Heart right ventricle (tissue), 16 donors: ENCODE measurements around the gene TAMALIN. TPM values are rescaled to one million over a fixed set of nuclear protein-coding genes. Genes with fewer than 3 reads are reported as not detected.

Experiments used
- ATAC-seq, 8 donors: fragments of 200-7000 bp; cut with Tn5 transposase; one replicate each; pipeline ENCODE4 v1.9.1; 2020; ENCODE audit warnings: mild to moderate bottlenecking in 8 of 8, moderate library complexity in 8 of 8, moderate number of reproducible peaks in 1 of 8
- DNase-seq, 2 donors: peaks; one replicate each; pipeline ENCODE4 v3.0.0-alpha.2; 2020
- H3K27ac ChIP-seq, 10 donors: fragments of 200-600 bp; sonication (generic) in 2 of 10; one replicate each; pipeline versions ENCODE4 v1.5.0 to v1.8.0; 2020 to 2022; ENCODE audit warnings: mild to moderate bottlenecking in 3 of 10
- H3K27me3 ChIP-seq, 7 donors: fragments of 200-600 bp; one replicate each; pipeline ENCODE4 v1.8.0; 2021 to 2022; ENCODE audit warnings: mild to moderate bottlenecking in 2 of 7
- H3K36me3 ChIP-seq, 9 donors: fragments of 200-600 bp; sonication (generic) in 1 of 9; one replicate each; pipeline versions ENCODE4 v1.5.0 to v1.8.0; 2020 to 2022; ENCODE audit warnings: mild to moderate bottlenecking in 2 of 9
- H3K4me1 ChIP-seq, 9 donors: fragments of 200-600 bp; sonication (generic) in 1 of 9; one replicate each; pipeline versions ENCODE4 v1.5.0 to v1.8.0; 2020 to 2022; ENCODE audit warnings: mild to moderate bottlenecking in 4 of 9
- H3K4me3 ChIP-seq, 10 donors: fragments of 200-600 bp; sonication (generic) in 2 of 10; one replicate each; pipeline versions ENCODE4 v1.5.0 to v1.8.0; 2020 to 2022; ENCODE audit warnings: mild to moderate bottlenecking in 7 of 10, moderate library complexity in 2 of 10
- H3K9me3 ChIP-seq, 11 donors: fragments of 200-600 bp in 10 of 11; sonication (generic) in 2 of 11; one replicate each; pipeline versions ENCODE4 v1.5.0 to v1.8.0; 2013 to 2022; ENCODE audit warnings: mild to moderate bottlenecking in 2 of 11, control low read depth in 1 of 11, moderate library complexity in 1 of 11
- WGBS, 2 donors: extraction: QIAGEN DNeasy Blood & Tissue Kit; methylation state at CpG; one replicate each; pipeline ENCODE4 v1.1.7; 2013; ENCODE audit warnings: inconsistent platforms in 1 of 2; 5-methylcytosine and 5-hydroxymethylcytosine counted together
- intact Hi-C, 10 donors: fragments of 100-400 bp; cut with DNase I; formaldehyde crosslinking; loops; one replicate each; pipeline versions ENCODE4 v1.11.1 to v1.14.2; 2022
- polyA plus RNA-seq, 2 donors: library from polyadenylated mRNA; stranded (reverse); fragments of 200-250 nt; gene quantifications; one replicate each; pipeline ENCODE4 v1.2.3, GENCODE V29; 2013
- total RNA-seq, 10 donors: library from RNA; stranded (reverse); fragmentation: NEBNext Ultra II Directional in 3 of 10; extraction: Animal tissue kit (Norgen Biotek cat#: 25700) in 3 of 10; gene quantifications; one replicate each; pipeline versions ENCODE4 v1.2.1 to v1.2.4, GENCODE V29; 2021 to 2023
- TF ChIP-seq, protein P1 (sequence below), 9 donors: fragments of 200-600 bp; sonication (generic) in 2 of 9; IDR thresholded peaks; one replicate each; pipeline versions ENCODE4 v1.5.0 to v1.8.0; 2021 to 2022; ENCODE audit warnings: antibody characterized with exemption in 9 of 9, mild to moderate bottlenecking in 5 of 9, moderate library complexity in 1 of 9
- donor health status: Arrhythmogenic right ventricular cardiomyopathy.
- donor health status: ischemic (EF 13 %, LVEDD 7.1; RV severe dilation, severe dysfunction).
- donor health status: healthy with polysubstance abuse.
- donor health status: DM: no; HTN: yes; CAD: no.
- donor health status: DM: no; HTN: no; CAD: no.
- donor health status: ischemic (EF 25% LVEDD 6.9; RV normal size, moderate dysfunction).
- donor health status: ischemic (EF 25% LVEDD 5.7; RV mildly dilated, moderate dysfunction).
- donor health status: healthy.
- donor health status: DM: yes; HTN: yes; CAD: no.
- donor health status: Ischemic cardiomyopathy.
- donor health status: ischemic (EF 35%, LVEDD 5.7; RV mildly dilated, moderate dysfunction).
- donor health status: nonischemic (EF 11% LVEDD 7.7; RV severe dilation, severe dysfunction).
- donor health status: DM: yes; HTN: yes; CAD: no.
- donor health status: PGD.
- donor health status: ischemic (EF 29% LVEDD 5.4; RV normal size, mild dysfunction).
- donor health status: nonischemic (EF 23%, LVEDD 6.1; RV moderate dilation, normal function).

The TAMALIN gene
- total and polyA plus RNA-seq, 12 donors: 16.6 to 58.8 (median 26.9) TPM

DNA sequence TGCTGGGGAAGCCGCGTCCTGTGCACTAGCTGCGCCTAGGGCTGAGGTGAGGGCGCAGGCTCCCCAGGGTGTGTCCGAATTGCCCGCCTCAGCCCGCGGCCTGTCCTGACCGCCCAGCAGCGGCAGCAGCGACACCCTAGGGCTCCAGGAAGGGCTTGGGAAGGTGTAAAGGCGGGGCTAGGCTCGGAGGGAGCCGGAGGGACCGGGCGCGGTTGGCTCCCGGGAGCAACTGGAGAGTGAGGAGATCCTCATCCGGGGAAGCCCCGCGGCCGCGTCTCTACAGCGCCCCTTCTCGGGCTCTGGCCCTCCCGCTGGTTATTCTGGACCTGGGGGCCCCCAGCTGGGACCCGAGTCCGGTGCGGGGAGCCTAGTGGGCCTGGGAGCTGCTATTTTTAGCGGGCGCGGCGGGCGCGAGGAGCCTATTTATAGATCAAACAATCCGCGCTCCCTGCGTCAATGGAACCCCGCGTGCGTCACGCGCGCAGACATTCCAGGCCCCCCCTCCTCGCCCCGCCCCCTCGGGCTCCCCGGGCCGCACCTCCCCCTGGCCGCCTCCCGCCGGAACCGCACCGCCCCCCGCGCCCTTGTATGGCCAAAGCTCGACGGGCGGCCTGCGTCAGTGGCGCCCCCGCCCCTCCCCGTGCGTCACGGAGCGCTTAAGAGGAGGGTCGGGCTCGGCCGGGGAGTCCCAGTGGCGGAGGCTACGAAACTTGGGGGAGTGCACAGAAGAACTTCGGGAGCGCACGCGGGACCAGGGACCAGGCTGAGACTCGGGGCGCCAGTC is 44.2 kb downstream of the TAMALIN start, which contains the start of gene NR4A1:
Gene NR4A1 (plus strand): TSS at position 685 of the 784 bp plus-strand sequence. CDS start 2,887 bp downstream, outside the sequence.
- Histone ChIP-seq H3K9me3 (no peaks in the 10 kb centered on the region), H3K27ac (peak within 1 kb of the TSS; percentile 88 to 98 (median 96)), H3K27me3 (peaks cover 0 to 5% (median 0%) of the 10 kb centered on the region in 7 donors), H3K36me3 (peaks cover 0 to 37% (median 18%) of the 10 kb centered on the region in 9 donors), H3K4me3 (peak within 1 kb of the TSS; percentile 38 to 77 (median 66)), H3K4me1 (peaks cover 31 to 87% (median 60%) of the 10 kb centered on the region in 9 donors)
- ATAC-seq (peak; percentile 70 to 92 (median 86)), DNase-seq (peak; percentile 99)
- TF ChIP-seq, protein P1, sequence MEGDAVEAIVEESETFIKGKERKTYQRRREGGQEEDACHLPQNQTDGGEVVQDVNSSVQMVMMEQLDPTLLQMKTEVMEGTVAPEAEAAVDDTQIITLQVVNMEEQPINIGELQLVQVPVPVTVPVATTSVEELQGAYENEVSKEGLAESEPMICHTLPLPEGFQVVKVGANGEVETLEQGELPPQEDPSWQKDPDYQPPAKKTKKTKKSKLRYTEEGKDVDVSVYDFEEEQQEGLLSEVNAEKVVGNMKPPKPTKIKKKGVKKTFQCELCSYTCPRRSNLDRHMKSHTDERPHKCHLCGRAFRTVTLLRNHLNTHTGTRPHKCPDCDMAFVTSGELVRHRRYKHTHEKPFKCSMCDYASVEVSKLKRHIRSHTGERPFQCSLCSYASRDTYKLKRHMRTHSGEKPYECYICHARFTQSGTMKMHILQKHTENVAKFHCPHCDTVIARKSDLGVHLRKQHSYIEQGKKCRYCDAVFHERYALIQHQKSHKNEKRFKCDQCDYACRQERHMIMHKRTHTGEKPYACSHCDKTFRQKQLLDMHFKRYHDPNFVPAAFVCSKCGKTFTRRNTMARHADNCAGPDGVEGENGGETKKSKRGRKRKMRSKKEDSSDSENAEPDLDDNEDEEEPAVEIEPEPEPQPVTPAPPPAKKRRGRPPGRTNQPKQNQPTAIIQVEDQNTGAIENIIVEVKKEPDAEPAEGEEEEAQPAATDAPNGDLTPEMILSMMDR (IDR thresholded peaks at IDR 0.05): peak in 8 of 9 donors; percentile 9 to 69 (median 34)
- 0% methylated on average over 63 to 77 of the region's 77 CpGs for WGBS, 2 donors
- intact Hi-C loops: loop anchor here in 4 of 10 donors (1.0 to 5.0 kb wide), 5 partner anchors 18 to 76 kb away; partner anchors contain the start of gene ATG101 (in 1 of the 4)

DNA sequence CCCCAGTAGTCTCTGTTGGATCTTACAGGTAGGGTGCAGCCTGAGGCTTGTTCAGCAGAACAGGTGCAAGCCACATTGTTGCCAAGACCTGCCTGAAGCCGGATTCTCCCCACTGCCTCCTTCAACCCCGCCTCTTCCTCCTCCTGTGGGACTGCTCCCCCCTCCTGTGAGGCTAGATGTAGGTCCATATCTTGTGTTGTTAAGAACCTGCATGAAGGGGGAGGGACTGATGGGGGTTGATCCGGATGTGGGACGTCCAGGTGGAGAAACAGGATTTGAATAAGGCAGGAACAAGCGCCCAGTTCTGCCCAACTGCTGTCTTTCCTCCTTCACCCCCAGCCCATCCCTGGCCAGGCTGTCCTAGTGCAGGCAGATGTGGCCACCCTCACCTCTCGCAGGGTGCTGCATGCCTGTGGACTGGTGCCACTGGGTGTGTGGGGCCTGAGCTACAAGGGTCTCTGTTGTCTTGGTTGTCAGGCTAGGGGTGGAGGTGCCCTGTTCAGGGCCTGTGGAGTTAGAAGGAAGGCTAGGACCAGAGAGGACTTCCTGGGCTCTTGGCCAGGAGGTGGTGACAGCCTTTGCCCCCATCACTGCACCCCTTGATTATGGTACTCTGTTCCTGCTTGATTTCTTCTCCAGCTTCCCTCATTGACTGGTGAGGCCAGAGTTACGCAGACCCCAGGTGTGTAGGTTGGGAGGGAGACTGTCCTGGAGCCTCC is 45.9 kb downstream of the TAMALIN start:
- H3K27ac ChIP-seq: peak overlapping the region in 9 of 10 donors; percentile 31 to 98 (median 93)
- no peaks in the 10 kb centered on the region for H3K9me3 ChIP-seq
- 60 to 75% methylated on average over 7 of the region's 7 CpGs for WGBS, 2 donors
- peak overlapping the region; percentile 7 to 77 (median 66) for H3K4me3 ChIP-seq
- H3K27me3 ChIP-seq: peaks cover 0 to 5% (median 0%) of the 10 kb centered on the region in 7 donors
- DNase-seq (peak in 1 of 2 donors; percentile 50), ATAC-seq (no peak)
- H3K4me1 ChIP-seq: peaks cover 16 to 81% (median 43%) of the 10 kb centered on the region in 9 donors
- intact Hi-C loops: loop anchor here in 1 of 10 donors (5.0 kb wide), 1 partner anchor 75 kb away; no protein-coding TSS in a partner anchor
- H3K36me3 ChIP-seq: peaks cover 0 to 50% (median 35%) of the 10 kb centered on the region in 9 donors
- TF ChIP-seq, protein P1 (IDR thresholded peaks at IDR 0.05): no peak

DNA sequence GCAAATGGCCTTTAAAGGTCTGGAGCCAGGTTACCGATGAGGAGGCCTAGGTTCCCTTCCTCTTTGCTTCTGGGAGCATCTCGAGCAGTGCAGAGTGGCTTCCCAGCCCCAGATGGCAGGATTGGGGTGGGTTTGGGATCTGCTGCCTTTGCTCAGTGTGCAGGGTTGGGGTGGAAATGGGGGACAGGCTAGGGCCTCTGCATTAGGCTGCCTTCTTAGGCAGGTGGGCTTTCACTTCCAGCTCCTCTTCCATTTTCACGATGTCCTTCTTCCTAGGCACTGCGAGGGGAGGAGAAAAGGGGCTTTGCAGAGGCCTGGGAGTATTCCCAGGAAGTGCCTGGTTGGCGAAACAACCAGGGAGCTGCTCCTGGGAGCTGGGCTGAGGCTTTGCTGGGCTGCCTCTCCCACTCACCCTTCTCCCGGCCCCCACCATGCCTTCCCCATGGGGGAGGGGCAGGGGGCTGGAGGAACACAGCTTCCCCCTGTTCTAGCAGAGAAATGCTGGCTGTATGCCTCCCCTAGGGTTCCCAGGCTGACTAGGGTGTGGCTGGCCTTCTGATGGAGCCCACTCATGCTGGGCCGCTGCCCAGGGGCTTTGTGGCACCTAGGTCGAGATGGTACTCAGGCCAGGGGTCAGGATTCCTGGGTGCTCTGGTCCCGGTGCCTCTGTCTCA is 46.9 kb downstream of the TAMALIN start:
- DNase-seq (peak in 1 of 2 donors; percentile 35), ATAC-seq (peak in 1 of 8 donors; percentile 0)
- Histone ChIP-seq H3K4me1 (peaks cover 16 to 72% (median 41%) of the 10 kb centered on the region in 9 donors), H3K36me3 (peaks cover 0 to 60% (median 45%) of the 10 kb centered on the region in 9 donors), H3K4me3 (peak overlapping the region in 8 of 10 donors; percentile 48 to 77 (median 68)), H3K27me3 (peaks cover 0 to 5% (median 0%) of the 10 kb centered on the region in 7 donors), H3K9me3 (no peaks in the 10 kb centered on the region), H3K27ac (peak overlapping the region in 8 of 10 donors; percentile 31 to 98 (median 94))
- 73 to 74% methylated on average over 9 of the region's 9 CpGs for WGBS, 2 donors
- TF ChIP-seq, protein P1 (IDR thresholded peaks at IDR 0.05): no peak
- intact Hi-C loops: loop anchor here in 1 of 10 donors (5.0 kb wide), 1 partner anchor 74 kb away; no protein-coding TSS in a partner anchor
